ENCODE results near the gene PDXDC1. TPM values are rescaled to one million over a fixed set of nuclear protein-coding genes. Genes with fewer than 3 reads are reported as not detected.

Gene PDXDC1
- total and polyA plus RNA-seq, 9 of the 15 experiments (the other 6 are each of a cell fraction or from before 2014, with no cell fraction given), result 5.1 to 95.4 (median 45.8) TPM

DNA sequence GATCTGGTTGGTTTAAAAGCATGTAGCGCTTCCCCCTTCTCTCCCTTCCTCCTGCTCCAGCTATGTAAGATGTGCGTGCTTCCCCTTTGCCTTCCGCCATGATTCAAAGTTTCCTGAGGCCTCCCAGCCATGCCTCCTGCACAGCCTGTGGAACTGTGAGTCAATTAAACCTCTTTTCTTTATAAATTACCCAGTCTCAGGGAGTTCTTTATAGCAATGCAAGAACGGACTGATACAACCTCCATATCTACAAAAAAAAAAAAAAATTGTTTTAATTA lies 16.6 kb upstream of the PDXDC1 start:
- no peak overlapping the region for H3K27ac ChIP-seq (ENCODE audit: extremely low read depth, low read depth, low read length)
- 25% methylated on average over 3 of the region's 4 CpGs for WGBS (ENCODE audit: insufficient coverage, low coverage, missing lambda C conversion rate)
- in situ Hi-C loops (cut with MboI), result loop anchor here (5.0 kb wide), 1 partner anchor 1389 kb away; no protein-coding TSS in a partner anchor
- ChIA-PET POLR2A (no interaction called here), CTCF (ENCODE audit: low intra/inter-chr PET ratio) (no interaction called here)
- H3K79me2 ChIP-seq (ENCODE audit: control insufficient read depth, insufficient read depth, low read length), result no peaks in the 10 kb centered on the region
- H3K9ac ChIP-seq (ENCODE audit: insufficient read depth in 1 of 2, low read depth in 2 of 2, low read length in 2 of 2), result no peak overlapping the region
- FAIRE-seq, result no peak
- no TSS peak for BruUV-seq (replicated peaks)
- H3K36me3 ChIP-seq (ENCODE audit: control insufficient read depth, insufficient read depth, low read length), result no peaks in the 10 kb centered on the region
- DNase-seq (ENCODE audit: extremely low read depth in 1 of 4, low spot score in 3 of 4), result no peak
- H4K20me1 ChIP-seq (replicated peaks; ENCODE audit: control insufficient read depth, insufficient read depth, low read length), result 0 out of 2 replicates have a peak, but pooled peaks cover under 1% of the 10 kb centered on the region
- no peak overlapping the region for H3K4me2 ChIP-seq (ENCODE audit: insufficient read depth, low read length)
- H3K4me1 ChIP-seq (replicated peaks in 1 of 2; ENCODE audit: control insufficient read depth in 2 of 2, insufficient read depth in 2 of 2, low read length in 2 of 2), result peaks cover 5 to 6% of the 10 kb centered on the region in 2 experiments; a peak in 4 of 5 replicates
- intact Hi-C loops (cut with micrococcal nuclease), result no loop called here
- no peak for TF ChIP-seq ZNF764 (CRISPR knock-in tag; IDR thresholded peaks at IDR 0.05; ENCODE audit: low read depth)
- TF ChIP-seq MCM2 (IDR thresholded peaks at IDR 0.05; ENCODE audit: low read depth), result no peak
- TF ChIP-seq E2F3 (CRISPR knock-in tag; IDR thresholded peaks at IDR 0.05), result no peak
- TF ChIP-seq ZFPM2 (CRISPR knock-in tag; IDR thresholded peaks at IDR 0.05), result no peak
- TF ChIP-seq NELFE (IDR thresholded peaks at IDR 0.05; ENCODE audit: insufficient read depth, insufficient read length), result no peak
- TF ChIP-seq ARNT (IDR thresholded peaks at IDR 0.05), result no peak
- H3K4me3 ChIP-seq, result no peak overlapping the region
- H3K27me3 ChIP-seq (ENCODE audit: control insufficient read depth in 2 of 2, insufficient read depth in 2 of 2, low read length in 2 of 2), result peaks cover 22 to 24% of the 10 kb centered on the region in 2 experiments
- H3K9me3 ChIP-seq (replicated peaks; ENCODE audit: control insufficient read depth, insufficient read depth, low read depth, low read length), result no peaks in the 10 kb centered on the region
- no peak for ATAC-seq
- H3K9me1 ChIP-seq (ENCODE audit: control insufficient read depth, insufficient read depth, low read length), result no peaks in the 10 kb centered on the region
- no peak overlapping the region for H2AFZ ChIP-seq (ENCODE audit: low read depth, low read length)

DNA sequence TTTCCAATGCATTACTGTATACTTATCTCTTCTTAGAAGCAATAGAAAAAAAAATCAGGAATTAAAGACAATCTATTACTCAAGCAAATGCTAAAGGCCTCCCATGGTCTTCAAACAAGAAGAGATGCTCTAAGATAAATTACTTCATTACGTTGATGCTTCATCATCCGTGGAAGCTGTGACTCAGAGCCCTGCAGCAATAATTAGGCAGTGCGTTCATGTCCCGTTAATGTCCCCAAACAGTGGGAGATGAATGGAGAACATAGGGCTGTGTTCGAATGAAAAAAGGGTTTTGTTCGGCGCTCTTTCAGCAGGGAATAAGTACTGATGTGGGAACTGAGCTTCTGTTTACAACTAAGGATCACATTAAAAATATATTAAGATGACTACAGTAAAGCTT lies 15.9 kb upstream of the PDXDC1 start:
- BruUV-seq (replicated peaks), result no TSS peak
- TF ChIP-seq PHF20 (IDR thresholded peaks at IDR 0.05; ENCODE audit: partially characterized antibody), result no peak
- no peak for TF ChIP-seq ZNF232 (CRISPR knock-in tag; IDR thresholded peaks at IDR 0.05)
- TF ChIP-seq RB1 (IDR thresholded peaks at IDR 0.05; ENCODE audit: low read depth), result no peak
- peak in 1 of 2 experiments; percentile 18; a peak in 1 of 4 replicates for TF ChIP-seq TRIM24 (IDR thresholded peaks at IDR 0.05)
- TF ChIP-seq ETV1 (tag; conservative IDR thresholded peaks at IDR 0.05; ENCODE audit: low read depth), result no peak
- TF ChIP-seq FUS (optimal IDR thresholded peaks at IDR 0.05; ENCODE audit: low read depth, low read length), result no peak
- TF ChIP-seq FOXM1 (IDR thresholded peaks at IDR 0.05; ENCODE audit: low read depth), result no peak
- no peak for TF ChIP-seq FOXM1 (CRISPR knock-in tag; IDR thresholded peaks at IDR 0.05; ENCODE audit: low read depth)
- no peak for TF ChIP-seq EP300 (IDR thresholded peaks at IDR 0.05; ENCODE audit: low read length)
- TF ChIP-seq, protein P1, sequence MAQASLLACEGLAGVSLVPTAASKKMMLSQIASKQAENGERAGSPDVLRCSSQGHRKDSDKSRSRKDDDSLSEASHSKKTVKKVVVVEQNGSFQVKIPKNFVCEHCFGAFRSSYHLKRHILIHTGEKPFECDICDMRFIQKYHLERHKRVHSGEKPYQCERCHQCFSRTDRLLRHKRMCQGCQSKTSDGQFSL (CRISPR knock-in tag; IDR thresholded peaks at IDR 0.05), result no peak
- TF ChIP-seq, protein P1 (tag; IDR thresholded peaks at IDR 0.05), result no peak
- TF ChIP-seq, protein P2, sequence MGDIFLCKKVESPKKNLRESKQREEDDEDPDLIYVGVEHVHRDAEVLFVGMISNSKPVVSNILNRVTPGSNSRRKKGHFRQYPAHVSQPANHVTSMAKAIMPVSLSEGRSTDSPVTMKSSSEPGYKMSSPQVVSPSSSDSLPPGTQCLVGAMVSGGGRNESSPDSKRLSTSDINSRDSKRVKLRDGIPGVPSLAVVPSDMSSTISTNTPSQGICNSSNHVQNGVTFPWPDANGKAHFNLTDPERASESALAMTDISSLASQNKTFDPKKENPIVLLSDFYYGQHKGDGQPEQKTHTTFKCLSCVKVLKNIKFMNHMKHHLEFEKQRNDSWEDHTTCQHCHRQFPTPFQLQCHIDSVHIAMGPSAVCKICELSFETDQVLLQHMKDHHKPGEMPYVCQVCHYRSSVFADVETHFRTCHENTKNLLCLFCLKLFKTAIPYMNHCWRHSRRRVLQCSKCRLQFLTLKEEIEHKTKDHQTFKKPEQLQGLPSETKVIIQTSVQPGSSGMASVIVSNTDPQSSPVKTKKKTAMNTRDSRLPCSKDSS (IDR thresholded peaks at IDR 0.05; ENCODE audit: low read depth, partially characterized antibody), result no peak

More for the DNA sequence above, 15.9 kb upstream of the PDXDC1 start:
- Histone ChIP-seq H3K27ac (ENCODE audit: extremely low read depth, low read depth, low read length) (no peak overlapping the region), H3K4me1 (replicated peaks in 1 of 2; ENCODE audit: control insufficient read depth in 2 of 2, insufficient read depth in 2 of 2, low read length in 2 of 2) (peaks cover 5 to 6% of the 10 kb centered on the region in 2 experiments; a peak in 4 of 5 replicates), H3K4me3 (no peak overlapping the region), H3K79me2 (ENCODE audit: control insufficient read depth, insufficient read depth, low read length) (no peaks in the 10 kb centered on the region), H3K9me3 (replicated peaks; ENCODE audit: control insufficient read depth, insufficient read depth, low read depth, low read length) (no peaks in the 10 kb centered on the region), H3K9me1 (ENCODE audit: control insufficient read depth, insufficient read depth, low read length) (no peaks in the 10 kb centered on the region), H3K9ac (ENCODE audit: insufficient read depth in 1 of 2, low read depth in 2 of 2, low read length in 2 of 2) (no peak overlapping the region), H2AFZ (ENCODE audit: low read depth, low read length) (no peak overlapping the region), H3K27me3 (ENCODE audit: control insufficient read depth in 2 of 2, insufficient read depth in 2 of 2, low read length in 2 of 2) (peaks cover 29 to 31% of the 10 kb centered on the region in 2 experiments), H3K4me2 (ENCODE audit: insufficient read depth, low read length) (no peak overlapping the region), H4K20me1 (replicated peaks; ENCODE audit: control insufficient read depth, insufficient read depth, low read length) (0 out of 2 replicates have a peak, but pooled peaks cover 3% of the 10 kb centered on the region), H3K36me3 (ENCODE audit: control insufficient read depth, insufficient read depth, low read length) (no peaks in the 10 kb centered on the region)
- whole genome bisulfite sequencing (ENCODE audit: insufficient coverage, low coverage, missing lambda C conversion rate), result 18% methylated on average over 7 of the region's 7 CpGs
- CTCF ChIA-PET (ENCODE audit: low intra/inter-chr PET ratio), result no interaction called here
- intact Hi-C loops (cut with micrococcal nuclease) (no loop called here), in situ Hi-C loops (cut with MboI) (loop anchor here (5.0 kb wide), 1 partner anchor 1388 kb away; no protein-coding TSS in a partner anchor)
- FAIRE-seq (no peak), DNase-seq (ENCODE audit: extremely low read depth in 1 of 4, low spot score in 3 of 4) (peak in 1 of 4 experiments; percentile 12), ATAC-seq (no peak)
- POLR2A ChIA-PET, result no interaction called here

Measured in K562 (cell line).